ENCODE measurements around the gene HBM.

DNA sequence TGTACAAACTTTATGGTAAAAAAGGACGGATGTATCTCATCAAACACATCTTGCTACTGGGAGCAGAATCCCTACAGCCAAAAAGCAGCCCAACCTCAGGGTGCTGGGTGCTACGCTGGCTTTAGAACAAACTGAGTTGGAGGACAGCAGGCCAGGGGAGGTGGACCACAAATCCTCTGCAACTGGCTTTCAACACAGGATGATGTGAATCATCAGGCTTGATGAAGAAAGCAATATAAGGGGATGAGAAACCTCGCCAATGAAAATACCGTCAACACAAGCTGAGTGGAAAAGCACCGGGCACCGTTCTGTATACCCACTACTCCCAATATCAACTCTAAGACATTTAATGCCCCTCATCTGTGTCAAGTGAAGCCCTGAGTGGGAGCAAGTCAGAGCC, 28.7 kb downstream of the HBM start:
- TF ChIP-seq, protein P1, sequence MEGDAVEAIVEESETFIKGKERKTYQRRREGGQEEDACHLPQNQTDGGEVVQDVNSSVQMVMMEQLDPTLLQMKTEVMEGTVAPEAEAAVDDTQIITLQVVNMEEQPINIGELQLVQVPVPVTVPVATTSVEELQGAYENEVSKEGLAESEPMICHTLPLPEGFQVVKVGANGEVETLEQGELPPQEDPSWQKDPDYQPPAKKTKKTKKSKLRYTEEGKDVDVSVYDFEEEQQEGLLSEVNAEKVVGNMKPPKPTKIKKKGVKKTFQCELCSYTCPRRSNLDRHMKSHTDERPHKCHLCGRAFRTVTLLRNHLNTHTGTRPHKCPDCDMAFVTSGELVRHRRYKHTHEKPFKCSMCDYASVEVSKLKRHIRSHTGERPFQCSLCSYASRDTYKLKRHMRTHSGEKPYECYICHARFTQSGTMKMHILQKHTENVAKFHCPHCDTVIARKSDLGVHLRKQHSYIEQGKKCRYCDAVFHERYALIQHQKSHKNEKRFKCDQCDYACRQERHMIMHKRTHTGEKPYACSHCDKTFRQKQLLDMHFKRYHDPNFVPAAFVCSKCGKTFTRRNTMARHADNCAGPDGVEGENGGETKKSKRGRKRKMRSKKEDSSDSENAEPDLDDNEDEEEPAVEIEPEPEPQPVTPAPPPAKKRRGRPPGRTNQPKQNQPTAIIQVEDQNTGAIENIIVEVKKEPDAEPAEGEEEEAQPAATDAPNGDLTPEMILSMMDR (IDR thresholded peaks at IDR 0.05): no peak
- TF ChIP-seq, protein P2, sequence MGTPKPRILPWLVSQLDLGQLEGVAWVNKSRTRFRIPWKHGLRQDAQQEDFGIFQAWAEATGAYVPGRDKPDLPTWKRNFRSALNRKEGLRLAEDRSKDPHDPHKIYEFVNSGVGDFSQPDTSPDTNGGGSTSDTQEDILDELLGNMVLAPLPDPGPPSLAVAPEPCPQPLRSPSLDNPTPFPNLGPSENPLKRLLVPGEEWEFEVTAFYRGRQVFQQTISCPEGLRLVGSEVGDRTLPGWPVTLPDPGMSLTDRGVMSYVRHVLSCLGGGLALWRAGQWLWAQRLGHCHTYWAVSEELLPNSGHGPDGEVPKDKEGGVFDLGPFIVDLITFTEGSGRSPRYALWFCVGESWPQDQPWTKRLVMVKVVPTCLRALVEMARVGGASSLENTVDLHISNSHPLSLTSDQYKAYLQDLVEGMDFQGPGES (IDR thresholded peaks at IDR 0.05; ENCODE audit: low read depth, low read length): no peak
- TF ChIP-seq GABPA (IDR thresholded peaks at IDR 0.05; ENCODE audit: low read depth) (no peak), POLR2AphosphoS5 (IDR thresholded peaks at IDR 0.05; ENCODE audit: low read depth, low read length) (no peak), ELF1 (IDR thresholded peaks at IDR 0.05) (no peak), FOXM1 (IDR thresholded peaks at IDR 0.05; ENCODE audit: low read depth) (no peak), TCF12 (IDR thresholded peaks at IDR 0.05) (no peak)
- TF ChIP-seq, protein P3, sequence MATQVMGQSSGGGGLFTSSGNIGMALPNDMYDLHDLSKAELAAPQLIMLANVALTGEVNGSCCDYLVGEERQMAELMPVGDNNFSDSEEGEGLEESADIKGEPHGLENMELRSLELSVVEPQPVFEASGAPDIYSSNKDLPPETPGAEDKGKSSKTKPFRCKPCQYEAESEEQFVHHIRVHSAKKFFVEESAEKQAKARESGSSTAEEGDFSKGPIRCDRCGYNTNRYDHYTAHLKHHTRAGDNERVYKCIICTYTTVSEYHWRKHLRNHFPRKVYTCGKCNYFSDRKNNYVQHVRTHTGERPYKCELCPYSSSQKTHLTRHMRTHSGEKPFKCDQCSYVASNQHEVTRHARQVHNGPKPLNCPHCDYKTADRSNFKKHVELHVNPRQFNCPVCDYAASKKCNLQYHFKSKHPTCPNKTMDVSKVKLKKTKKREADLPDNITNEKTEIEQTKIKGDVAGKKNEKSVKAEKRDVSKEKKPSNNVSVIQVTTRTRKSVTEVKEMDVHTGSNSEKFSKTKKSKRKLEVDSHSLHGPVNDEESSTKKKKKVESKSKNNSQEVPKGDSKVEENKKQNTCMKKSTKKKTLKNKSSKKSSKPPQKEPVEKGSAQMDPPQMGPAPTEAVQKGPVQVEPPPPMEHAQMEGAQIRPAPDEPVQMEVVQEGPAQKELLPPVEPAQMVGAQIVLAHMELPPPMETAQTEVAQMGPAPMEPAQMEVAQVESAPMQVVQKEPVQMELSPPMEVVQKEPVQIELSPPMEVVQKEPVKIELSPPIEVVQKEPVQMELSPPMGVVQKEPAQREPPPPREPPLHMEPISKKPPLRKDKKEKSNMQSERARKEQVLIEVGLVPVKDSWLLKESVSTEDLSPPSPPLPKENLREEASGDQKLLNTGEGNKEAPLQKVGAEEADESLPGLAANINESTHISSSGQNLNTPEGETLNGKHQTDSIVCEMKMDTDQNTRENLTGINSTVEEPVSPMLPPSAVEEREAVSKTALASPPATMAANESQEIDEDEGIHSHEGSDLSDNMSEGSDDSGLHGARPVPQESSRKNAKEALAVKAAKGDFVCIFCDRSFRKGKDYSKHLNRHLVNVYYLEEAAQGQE (IDR thresholded peaks at IDR 0.05; ENCODE audit: low read depth, low read length): no peak
- TF ChIP-seq, protein P4, sequence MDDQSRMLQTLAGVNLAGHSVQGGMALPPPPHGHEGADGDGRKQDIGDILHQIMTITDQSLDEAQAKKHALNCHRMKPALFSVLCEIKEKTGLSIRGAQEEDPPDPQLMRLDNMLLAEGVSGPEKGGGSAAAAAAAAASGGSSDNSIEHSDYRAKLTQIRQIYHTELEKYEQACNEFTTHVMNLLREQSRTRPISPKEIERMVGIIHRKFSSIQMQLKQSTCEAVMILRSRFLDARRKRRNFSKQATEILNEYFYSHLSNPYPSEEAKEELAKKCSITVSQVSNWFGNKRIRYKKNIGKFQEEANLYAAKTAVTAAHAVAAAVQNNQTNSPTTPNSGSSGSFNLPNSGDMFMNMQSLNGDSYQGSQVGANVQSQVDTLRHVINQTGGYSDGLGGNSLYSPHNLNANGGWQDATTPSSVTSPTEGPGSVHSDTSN (IDR thresholded peaks at IDR 0.05): no peak

Measured in SK-N-SH (cell line).